ENCODE results near the gene ZNF318. TPM values are rescaled to one million over a fixed set of nuclear protein-coding genes. Genes with fewer than 3 reads are reported as not detected.
A peak's percentile ranks its signal among the peaks of the same experiment; 100 is the strongest.

The ZNF318 gene
- total RNA-seq, 1 experiment from 2014 or later, result 8.1 TPM

- H3K4me3 ChIP-seq (ENCODE audit: insufficient read depth, low read depth, low read length), result no peak overlapping the region
- H3K36me3 ChIP-seq (replicated peaks; ENCODE audit: control insufficient read depth, insufficient read depth, low read length), result peaks cover 7% of the 10 kb centered on the region
- no peak for DNase-seq
- H3K27me3 ChIP-seq (ENCODE audit: control insufficient read depth, insufficient read depth, low read length), result no peaks in the 10 kb centered on the region
Observed at GRCh38 chr6:43336382-43336781, 33.1 kb downstream of the ZNF318 start.

GRCh38 chr6:43335469-43335868 is 34.0 kb downstream of the ZNF318 start:
- no peak for DNase-seq
- Histone ChIP-seq H3K27me3 (ENCODE audit: control insufficient read depth, insufficient read depth, low read length) (no peaks in the 10 kb centered on the region), H3K4me3 (ENCODE audit: insufficient read depth, low read depth, low read length) (no peak overlapping the region), H3K36me3 (replicated peaks; ENCODE audit: control insufficient read depth, insufficient read depth, low read length) (peaks cover 7% of the 10 kb centered on the region)

GRCh38 chr6:43334466-43335095 is 34.9 kb downstream of the ZNF318 start:
- peak; percentile 67 for DNase-seq
- Histone ChIP-seq H3K27me3 (ENCODE audit: control insufficient read depth, insufficient read depth, low read length) (no peaks in the 10 kb centered on the region), H3K4me3 (ENCODE audit: insufficient read depth, low read depth, low read length) (no peak overlapping the region), H3K36me3 (replicated peaks; ENCODE audit: control insufficient read depth, insufficient read depth, low read length) (peaks cover 3% of the 10 kb centered on the region)

GRCh38 chr6:43331891-43332290 is 37.6 kb downstream of the ZNF318 start:
- Histone ChIP-seq H3K27me3 (ENCODE audit: control insufficient read depth, insufficient read depth, low read length) (no peaks in the 10 kb centered on the region), H3K36me3 (replicated peaks; ENCODE audit: control insufficient read depth, insufficient read depth, low read length) (no peaks in the 10 kb centered on the region; the same call in 1 of the 2 replicates), H3K4me3 (ENCODE audit: insufficient read depth, low read depth, low read length) (no peak overlapping the region)
- no peak for DNase-seq

- no peaks in the 10 kb centered on the region for H3K36me3 ChIP-seq (replicated peaks; ENCODE audit: control insufficient read depth, insufficient read depth, low read length)
- no peaks in the 10 kb centered on the region for H3K27me3 ChIP-seq (ENCODE audit: control insufficient read depth, insufficient read depth, low read length)
- H3K4me3 ChIP-seq (ENCODE audit: insufficient read depth, low read depth, low read length), result no peak overlapping the region
- DNase-seq, result no peak
Observed at GRCh38 chr6:43331470-43331869, 38.0 kb downstream of the ZNF318 start.

- Histone ChIP-seq H3K4me3 (ENCODE audit: insufficient read depth, low read depth, low read length) (no peak overlapping the region), H3K27me3 (ENCODE audit: control insufficient read depth, insufficient read depth, low read length) (no peaks in the 10 kb centered on the region), H3K36me3 (replicated peaks; ENCODE audit: control insufficient read depth, insufficient read depth, low read length) (no peaks in the 10 kb centered on the region)
- DNase-seq, result no peak
Observed at GRCh38 chr6:43328528-43328927, 40.9 kb downstream of the ZNF318 start.

GRCh38 chr6:43325876-43326275 is 43.6 kb downstream of the ZNF318 start:
- no peaks in the 10 kb centered on the region for H3K36me3 ChIP-seq (replicated peaks; ENCODE audit: control insufficient read depth, insufficient read depth, low read length)
- DNase-seq, result no peak
- no peaks in the 10 kb centered on the region for H3K27me3 ChIP-seq (ENCODE audit: control insufficient read depth, insufficient read depth, low read length)
- no peak overlapping the region for H3K4me3 ChIP-seq (ENCODE audit: insufficient read depth, low read depth, low read length)

GRCh38 chr6:43318011-43318410 is 51.4 kb downstream of the ZNF318 start:
- Histone ChIP-seq H3K36me3 (replicated peaks; ENCODE audit: control insufficient read depth, insufficient read depth, low read length) (no peaks in the 10 kb centered on the region), H3K4me3 (ENCODE audit: insufficient read depth, low read depth, low read length) (no peak overlapping the region), H3K27me3 (ENCODE audit: control insufficient read depth, insufficient read depth, low read length) (no peaks in the 10 kb centered on the region; the same call in 1 of the 2 replicates)
- DNase-seq, result no peak

GRCh38 chr6:43313813-43314212 is 55.6 kb downstream of the ZNF318 start:
- DNase-seq, result no peak
- H3K4me3 ChIP-seq (ENCODE audit: insufficient read depth, low read depth, low read length), result no peak overlapping the region
- H3K27me3 ChIP-seq (ENCODE audit: control insufficient read depth, insufficient read depth, low read length), result peaks cover 2% of the 10 kb centered on the region
- no peaks in the 10 kb centered on the region for H3K36me3 ChIP-seq (replicated peaks; ENCODE audit: control insufficient read depth, insufficient read depth, low read length)

- DNase-seq, result no peak
- Histone ChIP-seq H3K4me3 (ENCODE audit: insufficient read depth, low read depth, low read length) (no peak overlapping the region), H3K27me3 (ENCODE audit: control insufficient read depth, insufficient read depth, low read length) (peaks cover 8% of the 10 kb centered on the region), H3K36me3 (replicated peaks; ENCODE audit: control insufficient read depth, insufficient read depth, low read length) (no peaks in the 10 kb centered on the region; the same call in 1 of the 2 replicates)
Observed at GRCh38 chr6:43311666-43312065, 57.8 kb downstream of the ZNF318 start.

- H3K36me3 ChIP-seq (replicated peaks; ENCODE audit: control insufficient read depth, insufficient read depth, low read length), result no peaks in the 10 kb centered on the region; the same call in none of the 2 replicates
- peaks cover 8% of the 10 kb centered on the region for H3K27me3 ChIP-seq (ENCODE audit: control insufficient read depth, insufficient read depth, low read length)
- no peak for DNase-seq
- H3K4me3 ChIP-seq (ENCODE audit: insufficient read depth, low read depth, low read length), result no peak overlapping the region
Observed at GRCh38 chr6:43310624-43311023, 58.8 kb downstream of the ZNF318 start.

- H3K4me3 ChIP-seq (ENCODE audit: insufficient read depth, low read depth, low read length), result no peak overlapping the region
- H3K36me3 ChIP-seq (replicated peaks; ENCODE audit: control insufficient read depth, insufficient read depth, low read length), result no peaks in the 10 kb centered on the region; the same call in none of the 2 replicates
- peaks cover 8% of the 10 kb centered on the region for H3K27me3 ChIP-seq (ENCODE audit: control insufficient read depth, insufficient read depth, low read length)
- DNase-seq, result no peak
Observed at GRCh38 chr6:43310134-43310533, 59.3 kb downstream of the ZNF318 start.

- Histone ChIP-seq H3K36me3 (replicated peaks; ENCODE audit: control insufficient read depth, insufficient read depth, low read length) (no peaks in the 10 kb centered on the region; the same call in none of the 2 replicates), H3K4me3 (ENCODE audit: insufficient read depth, low read depth, low read length) (peak overlapping the region; percentile 71), H3K27me3 (ENCODE audit: control insufficient read depth, insufficient read depth, low read length) (peaks cover 8% of the 10 kb centered on the region)
- no peak for DNase-seq
Observed at GRCh38 chr6:43308990-43309477, 60.4 kb downstream of the ZNF318 start.

- Histone ChIP-seq H3K4me3 (ENCODE audit: insufficient read depth, low read depth, low read length) (peak within 1 kb of the TSS; percentile 71), H3K27me3 (ENCODE audit: control insufficient read depth, insufficient read depth, low read length) (peaks cover 8% of the 10 kb centered on the region), H3K36me3 (replicated peaks; ENCODE audit: control insufficient read depth, insufficient read depth, low read length) (no peaks in the 10 kb centered on the region; the same call in none of the 2 replicates)
- DNase-seq, result peak; percentile 89
Observed at GRCh38 chr6:43308101-43308989, 61.1 kb downstream of the ZNF318 start, which contains the start of gene CRIP3. Gene CRIP3 (minus strand): TSS chr6:43308826. CDS start chr6:43308792, 34 bp downstream.

Measured in H7 (cell line).